Thyroid gland (tissue), 4 donors: Measurements from ENCODE around the gene EGFL8. TPM values are rescaled to one million over a fixed set of nuclear protein-coding genes. Genes with fewer than 3 reads are reported as not detected.

Experiments used
- DNase-seq, 2 donors: peaks; one replicate each; pipeline ENCODE4 v3.0.0-alpha.2; 2019
- H3K27ac ChIP-seq, 3 donors: fragments of 200-600 bp; sonication (generic); 1 replicate in 2 of 3; 2 replicates in 1 of 3; pipeline ENCODE4 v1.5.1; 2016 to 2019; ENCODE audit warnings: mild to moderate bottlenecking in 1 of 3, moderate library complexity in 1 of 3
- H3K27me3 ChIP-seq: fragments of 200-600 bp; sonication (generic); one replicate; pipeline ENCODE4 v1.5.1; 2019
- H3K36me3 ChIP-seq, 2 donors: fragments of 200-600 bp; sonication (generic); one replicate each; pipeline ENCODE4 v1.5.1; 2016 to 2019
- H3K4me1 ChIP-seq, 2 donors: fragments of 200-600 bp; sonication (generic); one replicate each; pipeline ENCODE4 v1.5.1; 2017 to 2019
- H3K4me3 ChIP-seq, 3 donors: fragments of 200-600 bp; sonication (generic); replicated peaks in 1 of 3; 1 replicate in 2 of 3; 2 replicates in 1 of 3; pipeline ENCODE4 v1.5.1; 2016; ENCODE audit warnings: mild to moderate bottlenecking in 1 of 3
- H3K9me3 ChIP-seq: fragments of 200-600 bp; sonication (generic); one replicate; pipeline ENCODE4 v1.5.1; 2017
- POLR2A ChIP-seq, 2 donors: fragments of 450-650 bp; IDR thresholded peaks; one replicate each; pipeline ENCODE4 v1.6.1; 2017; ENCODE audit warnings: antibody characterized with exemption in 2 of 2, mild to moderate bottlenecking in 2 of 2, moderate library complexity in 1 of 2
- WGBS, 2 donors: methylation state at CpG; one replicate each; pipeline ENCODE4 v1.1.5; 2017; 5-methylcytosine and 5-hydroxymethylcytosine counted together
- intact Hi-C: fragments of 100-400 bp; cut with DNase I; formaldehyde crosslinking; loops from one replicate; pipeline ENCODE4 v1.15.1; 2023
- total RNA-seq, 4 donors: library from RNA; depleted of rRNA; stranded (reverse); fragments of >200 nt; gene quantifications; one replicate each; pipeline ENCODE4 v1.2.3, GENCODE V29; 2016
- TF ChIP-seq, protein P1 (sequence below), 6 experiments: fragments of 200-600 bp in 3 of 6; fragments of 450-650 bp in 3 of 6; sonication (generic) in 3 of 6; IDR thresholded peaks; one replicate each; pipeline ENCODE4 v1.5.1; 2016 to 2019; ENCODE audit warnings: antibody characterized with exemption in 6 of 6, mild to moderate bottlenecking in 2 of 6, inconsistent platforms in 1 of 6, moderate library complexity in 1 of 6

EGFL8 gene
- total RNA-seq, 4 donors from 2014 or later: 2.3 to 9.8 (median 6.5) TPM

DNA sequence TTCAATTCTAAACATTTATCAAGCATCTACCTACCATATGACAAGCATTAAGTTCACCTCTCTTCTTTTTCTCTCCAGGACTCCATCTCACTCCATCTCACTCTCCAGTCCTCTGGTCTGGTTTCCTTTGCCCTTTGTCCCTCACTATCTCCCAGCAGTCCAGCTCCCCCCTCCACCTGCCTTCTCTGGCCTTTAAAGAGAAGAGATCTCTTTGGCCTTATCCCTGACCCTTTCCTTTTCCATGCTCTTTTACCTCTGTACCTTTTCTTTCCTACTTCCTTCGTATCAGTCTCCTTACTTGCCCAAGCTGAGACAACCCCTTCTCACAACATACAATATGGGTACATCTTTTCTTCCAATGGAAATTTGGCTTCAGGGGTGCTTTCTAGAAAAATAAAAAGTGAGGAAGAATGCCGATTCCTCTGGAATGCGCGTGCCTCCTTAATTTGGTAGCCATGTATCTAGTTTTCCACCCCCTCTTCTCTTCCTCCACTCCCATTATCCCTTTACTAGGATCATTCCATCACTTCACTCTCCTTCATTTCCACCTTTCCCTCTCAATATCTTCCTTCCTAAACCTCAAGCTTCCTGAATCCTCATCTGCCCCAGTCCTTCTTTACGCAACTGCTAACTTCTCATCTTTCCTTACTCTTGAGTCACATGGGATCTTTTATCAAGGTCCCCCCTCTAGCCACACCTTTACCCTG is 12.2 kb downstream of the EGFL8 start:
- peaks cover 25 to 35% of the 10 kb centered on the region in 2 donors for H3K4me1 ChIP-seq
- peaks cover 5 to 7% of the 10 kb centered on the region in 2 donors for H3K36me3 ChIP-seq
- 23 to 25% methylated on average over 5 of the region's 5 CpGs for WGBS, 2 donors
- intact Hi-C loops: no loop called here
- no peak for DNase-seq
- H3K27ac ChIP-seq: peak overlapping the region; percentile 90 to 96 (median 94)
- H3K27me3 ChIP-seq: no peaks in the 10 kb centered on the region
- no peaks in the 10 kb centered on the region for H3K9me3 ChIP-seq
- H3K4me3 ChIP-seq: peak overlapping the region in 2 of 3 donors; percentile 21 to 96
- TF ChIP-seq, protein P1, sequence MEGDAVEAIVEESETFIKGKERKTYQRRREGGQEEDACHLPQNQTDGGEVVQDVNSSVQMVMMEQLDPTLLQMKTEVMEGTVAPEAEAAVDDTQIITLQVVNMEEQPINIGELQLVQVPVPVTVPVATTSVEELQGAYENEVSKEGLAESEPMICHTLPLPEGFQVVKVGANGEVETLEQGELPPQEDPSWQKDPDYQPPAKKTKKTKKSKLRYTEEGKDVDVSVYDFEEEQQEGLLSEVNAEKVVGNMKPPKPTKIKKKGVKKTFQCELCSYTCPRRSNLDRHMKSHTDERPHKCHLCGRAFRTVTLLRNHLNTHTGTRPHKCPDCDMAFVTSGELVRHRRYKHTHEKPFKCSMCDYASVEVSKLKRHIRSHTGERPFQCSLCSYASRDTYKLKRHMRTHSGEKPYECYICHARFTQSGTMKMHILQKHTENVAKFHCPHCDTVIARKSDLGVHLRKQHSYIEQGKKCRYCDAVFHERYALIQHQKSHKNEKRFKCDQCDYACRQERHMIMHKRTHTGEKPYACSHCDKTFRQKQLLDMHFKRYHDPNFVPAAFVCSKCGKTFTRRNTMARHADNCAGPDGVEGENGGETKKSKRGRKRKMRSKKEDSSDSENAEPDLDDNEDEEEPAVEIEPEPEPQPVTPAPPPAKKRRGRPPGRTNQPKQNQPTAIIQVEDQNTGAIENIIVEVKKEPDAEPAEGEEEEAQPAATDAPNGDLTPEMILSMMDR (IDR thresholded peaks at IDR 0.05): no peak
- TF ChIP-seq POLR2A (IDR thresholded peaks at IDR 0.05): no peak

DNA sequence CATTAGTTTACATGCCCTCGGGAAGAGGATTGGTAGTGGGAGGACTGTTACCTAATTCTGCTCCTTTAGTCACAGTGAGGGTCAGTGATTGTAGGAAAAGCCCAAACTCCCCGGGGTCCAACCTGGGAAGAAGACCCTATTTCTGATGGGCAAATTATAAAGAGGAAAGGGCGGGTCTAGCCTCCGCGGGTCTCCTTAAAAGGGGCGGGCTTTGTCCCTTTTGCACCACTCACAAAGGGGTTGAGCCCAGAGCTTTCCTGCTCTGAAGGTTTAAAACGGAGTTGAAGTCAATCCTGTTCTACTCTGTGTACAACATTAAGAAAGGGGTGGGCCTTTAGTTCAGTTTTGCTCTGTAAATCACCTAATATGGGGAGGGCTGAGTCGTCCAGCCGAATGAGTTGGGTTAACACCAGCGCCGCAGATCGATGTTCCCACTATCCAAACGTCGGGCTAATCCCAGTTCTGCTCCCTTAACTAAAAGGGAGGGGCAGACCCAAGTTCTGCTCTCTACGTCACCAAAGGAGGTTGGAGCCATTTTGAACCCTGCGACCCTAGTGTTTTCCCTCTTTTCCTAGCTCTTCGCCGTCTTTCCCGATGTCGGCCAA is 12.9 kb downstream of the EGFL8 start:
- H3K4me3 ChIP-seq: peak overlapping the region in 2 of 3 donors; percentile 21 to 96
- WGBS, 2 donors: 1 to 2% methylated on average over 20 of the region's 20 CpGs
- intact Hi-C loops: no loop called here
- H3K27me3 ChIP-seq: no peaks in the 10 kb centered on the region
- peaks cover 5 to 7% of the 10 kb centered on the region in 2 donors for H3K36me3 ChIP-seq
- DNase-seq: peak in 1 of 2 donors; percentile 41
- H3K27ac ChIP-seq: peak overlapping the region; percentile 90 to 96 (median 94)
- TF ChIP-seq, protein P1 (IDR thresholded peaks at IDR 0.05): no peak
- peak in 1 of 2 donors; percentile 68 for TF ChIP-seq POLR2A (IDR thresholded peaks at IDR 0.05)
- no peaks in the 10 kb centered on the region for H3K9me3 ChIP-seq
- H3K4me1 ChIP-seq: peaks cover 25 to 35% of the 10 kb centered on the region in 2 donors

DNA sequence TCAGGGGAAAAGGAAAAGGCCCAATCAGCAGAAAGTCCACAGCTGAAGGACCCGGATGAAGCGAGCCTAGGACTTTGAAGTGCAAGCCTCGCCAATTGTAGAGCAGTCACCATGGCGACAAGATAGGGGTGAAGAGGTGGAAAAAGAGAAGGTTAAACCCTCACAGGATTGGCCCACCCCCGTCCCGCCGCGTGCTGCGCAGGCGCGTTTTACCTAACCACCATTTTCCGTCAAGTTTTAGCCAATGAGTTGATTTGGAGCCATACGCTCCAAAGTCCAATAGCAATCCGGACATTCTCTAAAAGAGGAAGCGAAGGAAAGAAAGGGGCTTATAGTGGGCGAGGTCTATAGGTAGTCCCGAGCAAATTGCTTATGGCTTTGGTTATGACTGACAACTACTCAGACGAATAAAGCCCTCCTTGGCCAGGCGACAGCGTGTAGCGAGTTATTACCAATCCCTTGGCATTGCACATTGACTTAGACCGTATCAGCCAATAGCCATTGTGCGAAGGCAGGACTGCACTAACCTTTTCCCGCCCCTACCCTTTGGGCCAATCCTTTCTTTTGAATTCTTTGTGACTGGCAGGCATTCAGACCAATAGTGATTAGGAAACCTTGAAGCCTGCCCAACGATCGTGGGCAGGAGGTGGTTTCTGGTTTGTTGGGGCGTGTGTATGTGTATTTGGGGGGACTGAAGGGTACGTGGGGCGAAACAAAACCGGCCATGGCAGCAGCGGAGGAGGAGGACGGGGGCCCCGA is 13.6 kb downstream of the EGFL8 start, which contains the start of gene RNF5:
Gene RNF5 (plus strand): TSS at position 618 of the 759 bp plus-strand sequence. CDS start 107 bp downstream, at position 725.
- peak within 1 kb of the TSS; percentile 29 to 96 (median 72) for H3K4me3 ChIP-seq
- peaks cover 5 to 13% of the 10 kb centered on the region in 2 donors for H3K36me3 ChIP-seq
- 1% methylated on average over 33 of the region's 33 CpGs for WGBS, 2 donors
- intact Hi-C loops: no loop called here
- H3K27ac ChIP-seq: peak within 1 kb of the TSS; percentile 90 to 96 (median 94)
- no peaks in the 10 kb centered on the region for H3K9me3 ChIP-seq
- DNase-seq: peak; percentile 99
- TF ChIP-seq, protein P1 (IDR thresholded peaks at IDR 0.05): no peak
- peak in 1 of 2 donors; percentile 61 for TF ChIP-seq POLR2A (IDR thresholded peaks at IDR 0.05)
- H3K4me1 ChIP-seq: peaks cover 25 to 35% of the 10 kb centered on the region in 2 donors
- H3K27me3 ChIP-seq: no peaks in the 10 kb centered on the region

DNA sequence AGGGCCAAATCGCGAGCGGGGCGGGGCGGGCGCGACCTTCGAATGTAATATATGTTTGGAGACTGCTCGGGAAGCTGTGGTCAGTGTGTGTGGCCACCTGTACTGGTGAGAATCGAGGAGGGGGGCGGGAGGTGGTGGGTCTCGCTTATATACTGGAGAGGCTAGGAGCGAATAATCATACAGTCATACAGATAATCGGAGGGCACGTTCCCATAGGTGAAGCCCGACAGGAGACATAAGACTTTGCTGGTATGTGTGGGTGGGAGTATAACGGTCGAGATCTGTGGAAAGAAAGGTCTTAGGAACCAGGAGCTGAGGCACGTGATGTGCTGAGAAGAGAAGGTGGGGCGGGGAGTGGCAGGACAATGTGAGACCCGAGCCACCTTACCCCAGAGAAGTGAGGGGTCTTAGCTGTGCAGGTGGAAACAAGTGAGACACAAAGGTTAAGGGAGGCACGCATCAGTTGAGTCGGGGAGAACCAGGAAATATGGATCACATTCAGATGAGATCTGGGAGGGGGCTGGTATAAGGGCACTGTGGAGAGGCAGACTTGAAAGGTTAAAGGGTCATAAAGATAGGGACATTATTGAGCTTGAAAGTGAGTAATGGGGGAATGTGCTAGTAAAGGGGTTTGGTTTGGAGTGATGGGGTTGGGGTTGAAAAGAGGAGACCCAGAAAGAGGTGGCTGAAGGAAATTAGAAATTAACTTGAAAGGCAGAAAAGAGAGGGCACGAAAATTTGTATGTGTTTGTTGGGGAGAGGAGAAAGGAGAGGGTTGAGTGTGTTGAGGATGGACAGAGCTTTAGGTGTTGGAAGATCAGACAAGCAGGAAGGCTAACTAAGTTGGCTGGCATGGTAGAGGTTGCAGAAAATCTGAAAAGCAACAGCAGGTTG is 14.4 kb downstream of the EGFL8 start:
- 2 to 3% methylated on average over 24 of the region's 24 CpGs for WGBS, 2 donors
- no peaks in the 10 kb centered on the region for H3K27me3 ChIP-seq
- peaks cover 27 to 40% of the 10 kb centered on the region in 2 donors for H3K4me1 ChIP-seq
- H3K27ac ChIP-seq: peak overlapping the region; percentile 90 to 96 (median 94)
- no peak for DNase-seq
- intact Hi-C loops: no loop called here
- H3K36me3 ChIP-seq: peaks cover 5 to 14% of the 10 kb centered on the region in 2 donors
- TF ChIP-seq, protein P1 (IDR thresholded peaks at IDR 0.05): no peak
- TF ChIP-seq POLR2A (IDR thresholded peaks at IDR 0.05): no peak
- H3K9me3 ChIP-seq: no peaks in the 10 kb centered on the region
- peak overlapping the region; percentile 29 to 72 (median 62) for H3K4me3 ChIP-seq
